Activated naive CD4-positive, alpha-beta T cell treated with anti-CD3 and anti-CD28 coated beads, Interleukin-2, amount 50 U/mL, for 72 hours (primary cell): ENCODE results near the gene TENM4. TPM values are rescaled to one million over a fixed set of nuclear protein-coding genes. Genes with fewer than 3 reads are reported as not detected.

Experiments used
- ATAC-seq, 2 donors: fragments of 150-1000 bp; cut with Tn5 transposase; 2 replicates each; pipeline ENCODE4 v1.10.0; 2021; ENCODE audit warnings: mild to moderate bottlenecking in 2 of 2, moderate library complexity in 2 of 2
- DNase-seq, 2 donors: peaks; one replicate each; pipeline ENCODE4 v3.0.0; 2021 to 2022; ENCODE audit warnings: low spot score in 2 of 2
- H3K27ac Mint-ChIP-seq, 2 donors: one replicate each; pipeline ENCODE4 v1.8.0; 2022; ENCODE audit warnings: mild to moderate bottlenecking in 2 of 2, mixed read lengths in 2 of 2
- H3K36me3 Mint-ChIP-seq, 2 donors: one replicate each; pipeline ENCODE4 v1.8.0; 2022; ENCODE audit warnings: mixed read lengths in 2 of 2
- H3K9me3 Mint-ChIP-seq, 2 donors: one replicate each; pipeline ENCODE4 v1.8.0; 2022; ENCODE audit warnings: mixed read lengths in 2 of 2
- total RNA-seq, 2 donors: library from RNA; stranded (reverse); gene quantifications; one replicate each; pipeline ENCODE4 v1.2.3, GENCODE V29; 2022

Gene TENM4
- total RNA-seq, 2 donors from 2014 or later, result not detected

- DNase-seq (no peak), ATAC-seq (no peak)
- Mint-ChIP-seq H3K36me3 (no peaks in the 10 kb centered on the region), H3K9me3 (no peaks in the 10 kb centered on the region), H3K27ac (no peak overlapping the region)
These were observed 499.5 kb downstream of the TENM4 start for GRCh38 chr11:78941226-78941851.

GRCh38 chr11:78940500-78941225 is 500.2 kb downstream of the TENM4 start:
- ATAC-seq (no peak), DNase-seq (no peak)
- no peaks in the 10 kb centered on the region for H3K9me3 Mint-ChIP-seq
- no peaks in the 10 kb centered on the region for H3K36me3 Mint-ChIP-seq
- no peak overlapping the region for H3K27ac Mint-ChIP-seq

- H3K9me3 Mint-ChIP-seq, result no peaks in the 10 kb centered on the region
- no peak overlapping the region for H3K27ac Mint-ChIP-seq
- ATAC-seq, result no peak
- DNase-seq, result no peak
- no peaks in the 10 kb centered on the region for H3K36me3 Mint-ChIP-seq
These were observed 501.9 kb downstream of the TENM4 start for GRCh38 chr11:78938971-78939370.

GRCh38 chr11:78938036-78938435 is 502.8 kb downstream of the TENM4 start:
- H3K36me3 Mint-ChIP-seq, result no peaks in the 10 kb centered on the region
- no peaks in the 10 kb centered on the region for H3K9me3 Mint-ChIP-seq
- no peak overlapping the region for H3K27ac Mint-ChIP-seq
- no peak for ATAC-seq
- DNase-seq, result no peak

- no peaks in the 10 kb centered on the region for H3K36me3 Mint-ChIP-seq
- DNase-seq (no peak), ATAC-seq (no peak)
- H3K27ac Mint-ChIP-seq, result no peak overlapping the region
- H3K9me3 Mint-ChIP-seq, result no peaks in the 10 kb centered on the region
These were observed 505.3 kb downstream of the TENM4 start for GRCh38 chr11:78935398-78936068.

- no peaks in the 10 kb centered on the region for H3K9me3 Mint-ChIP-seq
- H3K36me3 Mint-ChIP-seq, result no peaks in the 10 kb centered on the region
- DNase-seq (no peak), ATAC-seq (no peak)
- no peak overlapping the region for H3K27ac Mint-ChIP-seq
These were observed 507.5 kb downstream of the TENM4 start for GRCh38 chr11:78933350-78933749.

GRCh38 chr11:78932757-78933156 is 508.1 kb downstream of the TENM4 start:
- Mint-ChIP-seq H3K9me3 (no peaks in the 10 kb centered on the region), H3K27ac (no peak overlapping the region), H3K36me3 (no peaks in the 10 kb centered on the region)
- DNase-seq (no peak), ATAC-seq (no peak)

GRCh38 chr11:78931891-78932290 is 508.9 kb downstream of the TENM4 start:
- DNase-seq, result no peak
- no peak for ATAC-seq
- Mint-ChIP-seq H3K9me3 (no peaks in the 10 kb centered on the region), H3K36me3 (no peaks in the 10 kb centered on the region), H3K27ac (no peak overlapping the region)

- no peak overlapping the region for H3K27ac Mint-ChIP-seq
- no peaks in the 10 kb centered on the region for H3K36me3 Mint-ChIP-seq
- no peaks in the 10 kb centered on the region for H3K9me3 Mint-ChIP-seq
- no peak for DNase-seq
- ATAC-seq, result no peak
These were observed 509.9 kb downstream of the TENM4 start for GRCh38 chr11:78930810-78931523.

- DNase-seq (no peak), ATAC-seq (no peak)
- no peaks in the 10 kb centered on the region for H3K36me3 Mint-ChIP-seq
- H3K9me3 Mint-ChIP-seq, result no peaks in the 10 kb centered on the region
- no peak overlapping the region for H3K27ac Mint-ChIP-seq
These were observed 511.0 kb downstream of the TENM4 start for GRCh38 chr11:78929906-78930220.

GRCh38 chr11:78929207-78929905 is 511.5 kb downstream of the TENM4 start:
- Mint-ChIP-seq H3K36me3 (no peaks in the 10 kb centered on the region), H3K27ac (no peak overlapping the region), H3K9me3 (no peaks in the 10 kb centered on the region)
- DNase-seq (no peak), ATAC-seq (no peak)

GRCh38 chr11:78927511-78927910 is 513.3 kb downstream of the TENM4 start:
- Mint-ChIP-seq H3K9me3 (no peaks in the 10 kb centered on the region), H3K36me3 (no peaks in the 10 kb centered on the region), H3K27ac (no peak overlapping the region)
- no peak for DNase-seq
- no peak for ATAC-seq

GRCh38 chr11:78926633-78927338 is 514.0 kb downstream of the TENM4 start:
- ATAC-seq (no peak), DNase-seq (no peak)
- H3K9me3 Mint-ChIP-seq, result no peaks in the 10 kb centered on the region
- no peaks in the 10 kb centered on the region for H3K36me3 Mint-ChIP-seq
- H3K27ac Mint-ChIP-seq, result no peak overlapping the region

GRCh38 chr11:78925387-78925786 is 515.4 kb downstream of the TENM4 start:
- no peak overlapping the region for H3K27ac Mint-ChIP-seq
- no peaks in the 10 kb centered on the region for H3K9me3 Mint-ChIP-seq
- ATAC-seq, result no peak
- DNase-seq, result no peak
- H3K36me3 Mint-ChIP-seq, result no peaks in the 10 kb centered on the region

- DNase-seq (no peak), ATAC-seq (no peak)
- H3K9me3 Mint-ChIP-seq, result no peaks in the 10 kb centered on the region
- H3K27ac Mint-ChIP-seq, result no peak overlapping the region
- no peaks in the 10 kb centered on the region for H3K36me3 Mint-ChIP-seq
These were observed 517.8 kb downstream of the TENM4 start for GRCh38 chr11:78922859-78923625.

- H3K36me3 Mint-ChIP-seq, result no peaks in the 10 kb centered on the region
- H3K9me3 Mint-ChIP-seq, result no peaks in the 10 kb centered on the region
- H3K27ac Mint-ChIP-seq, result no peak overlapping the region
- ATAC-seq, result no peak
- DNase-seq, result no peak
These were observed 519.3 kb downstream of the TENM4 start for GRCh38 chr11:78921509-78921908.
